ENCODE measurements around the gene GRIN3B. TPM values are rescaled to one million over a fixed set of nuclear protein-coding genes. Genes with fewer than 3 reads are reported as not detected.

The GRIN3B gene
- total and polyA plus RNA-seq, 9 of the 15 experiments (the other 6 are each of a cell fraction or from before 2014, with no cell fraction given), result 0.06 to 0.95 (median 0.19) TPM; not detected in 6

DNA sequence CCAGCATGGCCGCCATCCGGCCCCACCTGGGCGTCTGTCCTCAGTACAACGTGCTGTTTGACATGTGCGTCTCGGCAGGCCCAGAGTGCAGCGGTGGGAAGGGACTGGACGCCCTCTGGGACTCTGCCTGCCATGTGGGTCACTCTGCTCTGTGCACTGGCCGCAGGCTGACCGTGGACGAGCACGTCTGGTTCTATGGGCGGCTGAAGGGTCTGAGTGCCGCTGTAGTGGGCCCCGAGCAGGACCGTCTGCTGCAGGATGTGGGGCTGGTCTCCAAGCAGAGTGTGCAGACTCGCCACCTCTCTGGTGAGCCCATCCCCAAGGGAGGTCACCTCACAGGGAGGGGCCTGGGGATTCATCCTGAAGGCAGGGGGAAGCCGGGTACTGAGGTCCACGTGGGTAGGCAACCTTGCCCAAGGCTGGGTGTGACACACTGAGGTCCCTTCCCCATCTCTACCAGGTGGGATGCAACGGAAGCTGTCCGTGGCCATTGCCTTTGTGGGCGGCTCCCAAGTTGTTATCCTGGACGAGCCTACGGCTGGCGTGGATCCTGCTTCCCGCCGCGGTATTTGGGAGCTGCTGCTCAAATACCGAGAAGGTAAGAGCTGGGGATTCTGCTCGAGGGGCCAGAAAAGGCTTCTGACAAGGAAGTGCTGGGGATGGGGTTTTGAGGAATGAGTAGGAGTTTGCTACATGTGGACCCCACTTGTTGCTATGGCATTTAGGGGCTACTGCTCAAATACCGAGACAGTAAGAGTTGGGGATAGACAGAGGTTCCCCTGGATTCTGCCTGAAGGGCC is 51.0 kb downstream of the GRIN3B start:
- TF ChIP-seq YY1 (IDR thresholded peaks at IDR 0.05; ENCODE audit: borderline replicate concordance in 1 of 3, control insufficient read depth in 1 of 3, extremely low read depth in 1 of 3, insufficient read depth in 3 of 3, insufficient read length in 1 of 3, insufficient replicate concordance in 2 of 3, low read depth in 1 of 3, low read length in 2 of 3) (peak in 1 of 3 experiments; percentile 13), KLF1 (tag; IDR thresholded peaks at IDR 0.05) (no peak), POLR2A (conservative IDR thresholded peaks at IDR 0.05) (peak; percentile 52), POLR2G (IDR thresholded peaks at IDR 0.05; ENCODE audit: low read depth, low read length) (peak; percentile 47; the same call in 1 of the 2 replicates)
- intact Hi-C loops (cut with micrococcal nuclease) (no loop called here), in situ Hi-C loops (cut with MboI) (no loop called here)
- CTCF ChIA-PET (ENCODE audit: low intra/inter-chr PET ratio), result no interaction called here
- no peak overlapping the region for H3K9ac ChIP-seq (ENCODE audit: insufficient read depth in 1 of 2, low read depth in 2 of 2, low read length in 2 of 2)
- no peak overlapping the region for H3K4me2 ChIP-seq (ENCODE audit: insufficient read depth, low read length)
- no peak for ATAC-seq
- no TSS peak for BruUV-seq (replicated peaks)
- H3K4me3 ChIP-seq, result no peak overlapping the region
- H3K79me2 ChIP-seq (ENCODE audit: control insufficient read depth, insufficient read depth, low read length), result peaks cover 8% of the 10 kb centered on the region
- no peaks in the 10 kb centered on the region for H3K27me3 ChIP-seq (ENCODE audit: control insufficient read depth in 2 of 2, insufficient read depth in 2 of 2, low read length in 2 of 2)
- DNase-seq (ENCODE audit: extremely low read depth in 1 of 4, low spot score in 3 of 4), result no peak
- POLR2A ChIA-PET, result no interaction called here
- 0 out of 2 replicates have a peak, but pooled peaks cover 4% of the 10 kb centered on the region for H4K20me1 ChIP-seq (replicated peaks; ENCODE audit: control insufficient read depth, insufficient read depth, low read length)
- no peak for FAIRE-seq
- H3K9me1 ChIP-seq (ENCODE audit: control insufficient read depth, insufficient read depth, low read length), result no peaks in the 10 kb centered on the region
- no peak overlapping the region for H3K27ac ChIP-seq (ENCODE audit: extremely low read depth, low read depth, low read length)
- no peaks in the 10 kb centered on the region for H3K9me3 ChIP-seq (replicated peaks; ENCODE audit: control insufficient read depth, insufficient read depth, low read depth, low read length)
- H2AFZ ChIP-seq (ENCODE audit: low read depth, low read length), result no peak overlapping the region
- peaks cover 74% of the 10 kb centered on the region for H3K36me3 ChIP-seq (ENCODE audit: control insufficient read depth, insufficient read depth, low read length)
- H3K4me1 ChIP-seq (replicated peaks in 1 of 2; ENCODE audit: control insufficient read depth in 2 of 2, insufficient read depth in 2 of 2, low read length in 2 of 2), result peaks cover 0 to 65% of the 10 kb centered on the region in 2 experiments; a peak in 3 of 5 replicates
- WGBS (ENCODE audit: insufficient coverage, low coverage, missing lambda C conversion rate), result 90% methylated on average over 30 of the region's 31 CpGs

Data from K562 (cell line).